Esophagus muscularis mucosa (tissue), 3 donors: ENCODE data around the gene HOXB6.

Experiments
- CTCF ChIP-seq, 3 experiments: fragments of 200-600 bp in 2 of 3; fragments of 450-650 bp in 1 of 3; sonication (generic) in 2 of 3; IDR thresholded peaks; one replicate each; pipeline ENCODE4 v1.5.1; 2017 to 2019; ENCODE audit warnings: antibody characterized with exemption in 3 of 3, mild to moderate bottlenecking in 2 of 3, moderate library complexity in 1 of 3
- POLR2A ChIP-seq: fragments of 450-650 bp; IDR thresholded peaks from one replicate; pipeline ENCODE4 v1.6.1; 2017; ENCODE audit warnings: antibody characterized with exemption, moderate library complexity, mild to moderate bottlenecking, low read depth
- POLR2AphosphoS5 ChIP-seq, 2 donors: sonication (generic); formaldehyde crosslinking; IDR thresholded peaks; one replicate each; pipeline ENCODE4 v1.6.1; 2017; ENCODE audit warnings: antibody characterized with exemption in 2 of 2

GRCh38 chr17:48561884-48562810 is 42.6 kb downstream of the HOXB6 start:
- no peak for TF ChIP-seq POLR2AphosphoS5 (IDR thresholded peaks at IDR 0.05)
- TF ChIP-seq CTCF (IDR thresholded peaks at IDR 0.05) = peak in 1 of 3 experiments; percentile 43
- no peak for TF ChIP-seq POLR2A
